ENCODE results near the gene CAPN7.

- TF ChIP-seq POLR2A (IDR thresholded peaks at IDR 0.05) (no peak), CTCF (IDR thresholded peaks at IDR 0.05) (no peak)
These were observed 66.6 kb downstream of the CAPN7 start for GRCh38 chr3:15272426-15273196.
